Osteocyte (in vitro differentiated cells): Measurements from ENCODE around the gene GBX1. TPM values are rescaled to one million over a fixed set of nuclear protein-coding genes. Genes with fewer than 3 reads are reported as not detected.

Experiments used
- DNase-seq: peaks from one replicate; pipeline ENCODE4 v3.0.0; 2021; ENCODE audit warnings: mixed read lengths; ENCODE audit not compliant: unreplicated experiment; ENCODE audit errors: extremely low spot score
- H3K27ac Mint-ChIP-seq: one replicate; pipeline ENCODE4 v1.8.0; 2021; ENCODE audit warnings: mild to moderate bottlenecking, mixed read lengths; ENCODE audit not compliant: unreplicated experiment
- H3K27me3 Mint-ChIP-seq: one replicate; pipeline ENCODE4 v1.8.0; 2021; ENCODE audit warnings: mixed read lengths; ENCODE audit not compliant: unreplicated experiment
- H3K36me3 Mint-ChIP-seq: one replicate; pipeline ENCODE4 v1.8.0; 2021; ENCODE audit warnings: mixed read lengths; ENCODE audit not compliant: unreplicated experiment
- H3K4me1 Mint-ChIP-seq: one replicate; pipeline ENCODE4 v1.8.0; 2021; ENCODE audit warnings: mixed read lengths; ENCODE audit not compliant: unreplicated experiment
- H3K4me3 Mint-ChIP-seq: one replicate; pipeline ENCODE4 v1.8.0; 2021; ENCODE audit warnings: mild to moderate bottlenecking, moderate library complexity, mixed read lengths; ENCODE audit not compliant: unreplicated experiment
- H3K9me3 Mint-ChIP-seq: one replicate; pipeline ENCODE4 v1.8.0; 2021; ENCODE audit warnings: mixed read lengths; ENCODE audit not compliant: unreplicated experiment
- CTCF ChIP-seq: fragments of 200-600 bp; sonication (generic); IDR thresholded peaks from 2 replicates; pipeline ENCODE4 v1.5.0; 2021; ENCODE audit warnings: antibody characterized with exemption, mild to moderate bottlenecking, moderate library complexity
- total RNA-seq: library from RNA; stranded (reverse); gene quantifications from 2 replicates; pipeline ENCODE4 v1.2.1, GENCODE V29; 2021

Gene GBX1
- total RNA-seq, 1 donor from 2014 or later = not detected

GRCh38 chr7:151148319-151149259, 18.9 kb downstream of the GBX1 start:
- Mint-ChIP-seq H3K36me3 (peaks cover 7% of the 10 kb centered on the region), H3K4me1 (no peaks in the 10 kb centered on the region), H3K27ac (no peak overlapping the region), H3K9me3 (no peaks in the 10 kb centered on the region), H3K27me3 (peaks cover 9% of the 10 kb centered on the region), H3K4me3 (no peak overlapping the region)
- no peak for TF ChIP-seq CTCF
- peak; percentile 72 for DNase-seq

GRCh38 chr7:151146761-151147160, 20.7 kb downstream of the GBX1 start:
- Mint-ChIP-seq H3K4me1 (no peaks in the 10 kb centered on the region), H3K27ac (no peak overlapping the region), H3K9me3 (no peaks in the 10 kb centered on the region), H3K36me3 (peaks cover 23% of the 10 kb centered on the region), H3K4me3 (no peak overlapping the region), H3K27me3 (peaks cover 9% of the 10 kb centered on the region)
- no peak for TF ChIP-seq CTCF
- DNase-seq = peak; percentile 30

- no peak for TF ChIP-seq CTCF
- H3K36me3 Mint-ChIP-seq = peaks cover 35% of the 10 kb centered on the region
- peaks cover 5% of the 10 kb centered on the region for H3K27me3 Mint-ChIP-seq
- H3K4me3 Mint-ChIP-seq = no peak overlapping the region
- H3K4me1 Mint-ChIP-seq = peaks cover 12% of the 10 kb centered on the region
- peak; percentile 48 for DNase-seq
- no peak overlapping the region for H3K27ac Mint-ChIP-seq
- no peaks in the 10 kb centered on the region for H3K9me3 Mint-ChIP-seq
Measured at GRCh38 chr7:151144387-151144786, 23.1 kb downstream of the GBX1 start.

- H3K27ac Mint-ChIP-seq = no peak overlapping the region
- no peaks in the 10 kb centered on the region for H3K9me3 Mint-ChIP-seq
- H3K4me3 Mint-ChIP-seq = no peak overlapping the region
- no peaks in the 10 kb centered on the region for H3K27me3 Mint-ChIP-seq
- TF ChIP-seq CTCF = no peak
- H3K36me3 Mint-ChIP-seq = peaks cover 40% of the 10 kb centered on the region
- DNase-seq = peak; percentile 78
- H3K4me1 Mint-ChIP-seq = peaks cover 12% of the 10 kb centered on the region
Measured at GRCh38 chr7:151143261-151144015, 24.1 kb downstream of the GBX1 start.

- Mint-ChIP-seq H3K4me3 (no peak overlapping the region), H3K27me3 (no peaks in the 10 kb centered on the region), H3K4me1 (peaks cover 12% of the 10 kb centered on the region), H3K27ac (no peak overlapping the region), H3K9me3 (no peaks in the 10 kb centered on the region), H3K36me3 (peaks cover 40% of the 10 kb centered on the region)
- no peak for DNase-seq
- no peak for TF ChIP-seq CTCF
Measured at GRCh38 chr7:151142686-151143040, 24.8 kb downstream of the GBX1 start.
